ENCODE measurements around the gene BGLAP.

GRCh38 chr1:156263288-156263655, 21.3 kb downstream of the BGLAP start:
- TF ChIP-seq RARB (CRISPR knock-in tag; IDR thresholded peaks at IDR 0.05) (no peak), ZFP3 (CRISPR knock-in tag; IDR thresholded peaks at IDR 0.05) (no peak), PATZ1 (CRISPR knock-in tag; IDR thresholded peaks at IDR 0.05; ENCODE audit: borderline replicate concordance) (no peak)

Data from SK-N-SH treated with all-trans-retinoic acid at 6 μM for 48 hours (cell line).